ENCODE measurements around the gene TOMM40L.

The TOMM40L gene

DNA sequence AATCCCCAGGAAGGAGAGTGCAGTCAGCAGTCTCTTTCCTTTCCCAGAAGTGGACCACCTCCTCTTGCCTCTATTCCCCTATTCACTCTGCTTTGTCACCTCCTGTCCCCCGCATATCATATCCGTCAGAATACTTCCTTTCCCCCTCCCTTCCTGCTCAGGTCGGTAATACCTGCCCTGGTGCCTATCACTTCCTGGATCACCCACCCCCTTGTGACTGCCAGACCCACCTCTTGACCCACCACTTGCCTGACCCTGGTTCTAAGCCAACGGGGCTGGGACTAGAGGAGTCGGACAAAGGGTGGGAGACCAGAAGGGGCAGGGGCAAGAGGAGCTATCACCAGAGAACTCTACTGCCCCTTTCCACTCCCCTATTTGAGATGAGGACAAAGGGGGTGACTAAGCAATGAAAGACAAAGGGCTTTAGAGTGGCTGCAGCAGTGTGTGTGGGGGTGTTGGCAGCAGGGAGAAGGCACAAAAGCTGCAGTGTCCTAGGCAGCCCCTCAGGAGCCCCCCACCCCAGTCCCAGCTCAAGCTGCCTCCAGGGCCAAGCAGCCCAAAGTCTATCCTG is 25.4 kb upstream of the TOMM40L start:
- peak; percentile 34 for DNase-seq (ENCODE audit: low read depth)
- H3K4me3 ChIP-seq (ENCODE audit: control insufficient read depth, low read depth, low read length) = no peak overlapping the region
- TF ChIP-seq, protein P1, sequence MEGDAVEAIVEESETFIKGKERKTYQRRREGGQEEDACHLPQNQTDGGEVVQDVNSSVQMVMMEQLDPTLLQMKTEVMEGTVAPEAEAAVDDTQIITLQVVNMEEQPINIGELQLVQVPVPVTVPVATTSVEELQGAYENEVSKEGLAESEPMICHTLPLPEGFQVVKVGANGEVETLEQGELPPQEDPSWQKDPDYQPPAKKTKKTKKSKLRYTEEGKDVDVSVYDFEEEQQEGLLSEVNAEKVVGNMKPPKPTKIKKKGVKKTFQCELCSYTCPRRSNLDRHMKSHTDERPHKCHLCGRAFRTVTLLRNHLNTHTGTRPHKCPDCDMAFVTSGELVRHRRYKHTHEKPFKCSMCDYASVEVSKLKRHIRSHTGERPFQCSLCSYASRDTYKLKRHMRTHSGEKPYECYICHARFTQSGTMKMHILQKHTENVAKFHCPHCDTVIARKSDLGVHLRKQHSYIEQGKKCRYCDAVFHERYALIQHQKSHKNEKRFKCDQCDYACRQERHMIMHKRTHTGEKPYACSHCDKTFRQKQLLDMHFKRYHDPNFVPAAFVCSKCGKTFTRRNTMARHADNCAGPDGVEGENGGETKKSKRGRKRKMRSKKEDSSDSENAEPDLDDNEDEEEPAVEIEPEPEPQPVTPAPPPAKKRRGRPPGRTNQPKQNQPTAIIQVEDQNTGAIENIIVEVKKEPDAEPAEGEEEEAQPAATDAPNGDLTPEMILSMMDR (conservative IDR thresholded peaks at IDR 0.05; ENCODE audit: control insufficient read depth, insufficient read depth, low read depth, low read length) = no peak

DNA sequence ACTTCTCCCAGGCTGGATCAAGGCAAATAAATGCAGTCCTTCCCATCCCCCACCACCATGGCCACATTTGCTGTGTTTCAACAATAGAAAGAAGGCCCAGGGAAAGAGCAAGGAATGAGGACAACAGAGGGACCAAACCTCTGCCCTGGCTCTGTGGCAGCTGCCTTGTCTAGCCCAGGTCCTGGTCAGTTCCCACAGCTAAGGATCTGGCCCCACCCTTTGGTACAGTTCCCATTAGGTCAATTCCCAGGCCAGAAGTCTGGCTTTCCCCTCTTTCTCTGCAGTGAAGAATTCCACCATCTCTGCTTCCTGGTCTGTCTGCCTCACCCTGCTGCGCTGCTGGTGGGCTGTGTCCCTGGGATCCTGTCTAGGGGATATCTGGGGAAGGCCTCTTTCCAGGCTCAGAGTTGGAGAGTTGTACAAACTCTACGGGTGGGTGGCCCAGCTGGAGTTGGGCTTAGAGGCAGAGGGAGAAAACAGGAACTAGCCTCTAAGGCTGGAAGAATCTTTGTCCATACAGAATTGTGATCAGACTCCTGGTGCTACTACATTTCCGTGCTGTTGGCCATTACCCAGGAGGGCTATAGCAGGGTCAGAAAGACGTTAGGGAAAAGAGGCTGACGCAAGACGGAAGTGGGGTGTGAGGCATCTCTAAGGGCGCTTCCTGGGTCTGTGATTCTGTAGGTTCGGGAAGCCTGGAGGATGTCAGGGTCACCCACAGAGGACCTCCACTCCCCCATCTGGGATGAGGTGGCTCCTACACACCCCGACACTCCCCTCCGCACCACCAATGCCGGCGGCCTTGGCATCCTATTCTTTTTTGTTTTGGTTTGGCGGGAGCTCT is 24.6 kb upstream of the TOMM40L start:
- peak; percentile 97 for DNase-seq (ENCODE audit: low read depth)
- TF ChIP-seq, protein P1 (conservative IDR thresholded peaks at IDR 0.05; ENCODE audit: control insufficient read depth, insufficient read depth, low read depth, low read length) = no peak
- peak overlapping the region; percentile 98 for H3K4me3 ChIP-seq (ENCODE audit: control insufficient read depth, low read depth, low read length)

DNA sequence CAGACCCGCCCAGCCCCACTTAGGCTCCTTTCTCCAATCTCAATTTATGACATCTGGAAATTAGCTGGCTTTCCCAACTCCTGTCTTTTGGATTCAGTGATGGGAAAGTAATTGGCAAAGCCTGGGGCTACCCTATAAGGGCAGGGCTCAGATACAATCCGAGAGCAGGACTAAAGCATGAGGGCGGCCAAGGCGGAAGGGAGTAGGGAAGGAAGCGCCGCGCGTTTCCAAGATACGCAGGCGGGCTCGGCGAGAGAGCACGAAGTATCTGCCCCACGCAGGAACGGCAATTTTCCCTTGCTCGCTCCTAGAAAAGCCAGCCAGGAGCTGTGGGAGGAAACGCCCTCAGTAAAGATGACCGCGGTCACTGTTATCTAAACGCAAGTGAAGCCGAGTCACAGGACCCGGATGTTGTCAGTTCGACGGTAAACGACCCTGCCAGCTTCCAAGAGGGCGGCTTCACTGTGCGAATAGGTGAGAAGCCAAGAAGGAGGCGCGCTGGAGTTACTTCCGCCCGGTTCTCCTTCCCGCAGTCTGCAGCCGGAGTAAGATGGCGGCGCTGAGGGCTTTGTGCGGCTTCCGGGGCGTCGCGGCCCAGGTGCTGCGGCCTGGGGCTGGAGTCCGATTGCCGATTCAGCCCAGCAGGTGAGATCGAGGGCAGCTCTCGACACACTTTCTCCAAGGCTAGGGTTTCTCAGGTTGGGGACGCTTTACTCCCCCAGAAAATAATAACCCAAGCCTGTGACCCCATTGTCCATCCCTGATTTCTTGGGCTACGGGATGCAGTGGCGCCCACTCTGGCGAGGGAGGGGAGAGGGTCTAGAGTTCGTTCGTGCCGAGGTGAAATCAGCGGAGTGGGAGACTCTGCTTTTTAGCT is 23.8 kb upstream of the TOMM40L start, which contains the start of gene NDUFS2:
TSS of gene NDUFS2 (plus strand) at position 532 of the 877 bp plus-strand sequence. CDS start at position 551, 19 bp downstream.
- DNase-seq (ENCODE audit: low read depth) = peak; percentile 99
- TF ChIP-seq, protein P1 (conservative IDR thresholded peaks at IDR 0.05; ENCODE audit: control insufficient read depth, insufficient read depth, low read depth, low read length) = peak; percentile 8
- peak within 1 kb of the TSS; percentile 98 for H3K4me3 ChIP-seq (ENCODE audit: control insufficient read depth, low read depth, low read length)

DNA sequence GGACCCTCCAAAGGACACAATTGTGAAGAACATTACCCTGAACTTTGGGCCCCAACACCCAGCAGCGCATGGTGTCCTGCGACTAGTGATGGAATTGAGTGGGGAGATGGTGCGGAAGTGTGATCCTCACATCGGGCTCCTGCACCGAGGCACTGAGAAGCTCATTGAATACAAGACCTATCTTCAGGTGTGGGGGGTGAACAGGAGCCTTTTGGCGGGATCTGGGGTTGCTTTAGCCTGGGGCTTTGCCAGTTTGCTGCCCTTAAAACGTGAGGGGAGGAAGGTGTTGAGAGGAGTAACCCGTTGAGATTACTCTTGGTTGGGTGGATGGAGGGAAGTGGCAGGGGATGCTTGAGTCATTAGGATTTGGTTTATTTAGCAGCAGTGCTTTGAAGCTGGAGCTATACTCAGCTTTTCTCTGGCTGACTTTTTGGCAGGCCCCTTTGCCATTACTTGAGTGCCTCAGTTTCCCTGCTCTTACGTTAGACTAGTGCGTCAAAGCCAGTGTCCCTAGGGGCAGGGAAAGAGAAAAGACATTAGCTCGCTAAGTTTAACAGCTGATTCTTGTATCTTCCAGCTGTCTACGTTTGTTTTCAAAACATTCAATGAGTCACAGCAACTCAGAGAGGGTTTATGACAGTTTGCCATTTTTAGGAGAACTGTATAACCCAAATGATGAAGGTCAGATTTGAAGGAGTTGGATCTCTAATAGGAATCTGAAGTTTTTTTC is 19.3 kb upstream of the TOMM40L start:
- no peak overlapping the region for H3K4me3 ChIP-seq (ENCODE audit: control insufficient read depth, low read depth, low read length)
- TF ChIP-seq, protein P1 (conservative IDR thresholded peaks at IDR 0.05; ENCODE audit: control insufficient read depth, insufficient read depth, low read depth, low read length) = no peak
- DNase-seq (ENCODE audit: low read depth) = peak; percentile 83

DNA sequence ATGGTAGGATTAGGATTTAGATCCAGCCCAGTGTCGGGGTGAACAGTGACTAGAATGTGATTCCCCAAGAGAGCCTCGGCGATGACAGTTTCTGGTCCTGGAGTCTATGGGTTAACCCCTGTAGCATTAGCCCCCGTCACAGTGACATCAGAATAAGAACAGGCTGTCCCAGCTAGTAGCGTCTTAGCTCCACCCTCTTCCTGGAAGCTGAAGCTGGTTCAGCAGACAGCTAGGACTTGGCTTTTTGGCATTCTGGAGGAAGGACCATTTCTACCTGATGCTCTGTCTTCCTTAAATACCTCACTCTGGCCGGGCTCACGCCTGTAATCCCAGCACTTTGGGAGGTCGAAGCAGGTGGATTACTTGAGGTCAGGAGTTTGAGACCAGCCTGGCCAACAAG is 18.7 kb upstream of the TOMM40L start:
- peak; percentile 89 for DNase-seq (ENCODE audit: low read depth)
- TF ChIP-seq, protein P1 (conservative IDR thresholded peaks at IDR 0.05; ENCODE audit: control insufficient read depth, insufficient read depth, low read depth, low read length) = no peak
- H3K4me3 ChIP-seq (ENCODE audit: control insufficient read depth, low read depth, low read length) = no peak overlapping the region

Measured in fibroblast of mammary gland (primary cell).